Activated CD8-positive, alpha-beta memory T cell treated with anti-CD3 and anti-CD28 coated beads, Interleukin-2, amount 50 U/mL, for 4 hours (primary cell): Measurements from ENCODE around the gene FAM47E.

Experiments used
- DNase-seq: peaks from one replicate; pipeline ENCODE4 v3.0.0-alpha.2; 2020

The FAM47E gene

DNA sequence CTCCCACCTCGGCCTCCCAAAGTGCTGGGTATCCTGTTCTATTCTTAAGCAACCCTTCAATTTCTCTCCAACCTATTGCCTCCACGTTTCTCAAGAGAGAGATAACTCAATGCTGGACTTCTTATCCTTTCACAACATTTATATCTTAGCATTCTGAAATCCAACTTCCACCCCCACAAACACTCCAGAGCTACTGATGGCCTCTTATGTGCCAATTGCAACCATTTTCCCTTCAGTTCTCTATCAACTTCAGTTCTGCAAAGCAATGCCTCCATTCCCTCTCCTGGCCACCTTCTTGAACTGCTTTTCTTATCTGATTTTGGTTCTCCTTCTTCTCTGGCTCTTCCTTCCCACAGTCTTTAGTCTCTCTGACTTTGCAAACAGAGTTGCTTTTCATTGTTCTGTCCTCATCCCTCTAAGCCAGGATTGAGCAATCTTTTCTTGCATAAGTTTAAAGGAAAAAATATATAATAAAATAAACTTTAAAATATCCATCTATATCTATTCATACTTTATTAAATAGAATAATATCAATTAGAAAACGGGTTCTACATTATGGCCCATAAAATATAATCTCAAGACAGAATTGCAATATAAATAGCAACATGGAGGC is 51.4 kb downstream of the FAM47E start:
- no peak for DNase-seq

DNA sequence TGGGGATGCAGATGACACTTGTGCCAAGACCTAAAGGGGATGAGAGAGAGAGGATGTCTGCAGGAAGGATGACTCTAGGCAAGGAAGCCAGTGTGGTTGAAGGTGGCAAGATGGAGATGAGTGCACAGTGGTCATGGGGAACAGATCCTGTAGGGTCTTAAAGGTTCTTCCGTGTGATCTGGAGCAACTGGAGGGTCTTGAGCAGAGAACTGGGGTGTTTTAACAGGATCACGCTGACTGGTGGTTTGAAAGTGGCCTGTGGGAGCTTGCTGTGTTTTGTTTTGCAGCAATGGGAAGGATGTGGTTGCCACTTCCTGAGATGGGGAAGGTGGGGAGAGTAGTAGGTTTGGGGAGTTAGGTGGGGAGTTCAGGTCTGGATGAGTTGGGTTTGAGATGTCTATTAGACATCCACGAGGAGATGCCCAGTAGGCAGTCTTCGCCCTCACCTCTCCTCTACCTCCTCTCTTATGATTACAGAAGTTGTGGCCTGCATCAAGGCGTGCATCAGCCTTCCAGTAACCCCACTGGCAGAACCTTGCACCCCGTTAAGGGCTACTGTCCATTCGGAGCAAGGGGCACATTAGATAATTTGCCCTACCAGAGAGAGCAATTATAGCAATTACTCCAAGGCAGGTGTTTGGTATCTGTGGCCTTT is 53.6 kb downstream of the FAM47E start:
- DNase-seq = no peak

DNA sequence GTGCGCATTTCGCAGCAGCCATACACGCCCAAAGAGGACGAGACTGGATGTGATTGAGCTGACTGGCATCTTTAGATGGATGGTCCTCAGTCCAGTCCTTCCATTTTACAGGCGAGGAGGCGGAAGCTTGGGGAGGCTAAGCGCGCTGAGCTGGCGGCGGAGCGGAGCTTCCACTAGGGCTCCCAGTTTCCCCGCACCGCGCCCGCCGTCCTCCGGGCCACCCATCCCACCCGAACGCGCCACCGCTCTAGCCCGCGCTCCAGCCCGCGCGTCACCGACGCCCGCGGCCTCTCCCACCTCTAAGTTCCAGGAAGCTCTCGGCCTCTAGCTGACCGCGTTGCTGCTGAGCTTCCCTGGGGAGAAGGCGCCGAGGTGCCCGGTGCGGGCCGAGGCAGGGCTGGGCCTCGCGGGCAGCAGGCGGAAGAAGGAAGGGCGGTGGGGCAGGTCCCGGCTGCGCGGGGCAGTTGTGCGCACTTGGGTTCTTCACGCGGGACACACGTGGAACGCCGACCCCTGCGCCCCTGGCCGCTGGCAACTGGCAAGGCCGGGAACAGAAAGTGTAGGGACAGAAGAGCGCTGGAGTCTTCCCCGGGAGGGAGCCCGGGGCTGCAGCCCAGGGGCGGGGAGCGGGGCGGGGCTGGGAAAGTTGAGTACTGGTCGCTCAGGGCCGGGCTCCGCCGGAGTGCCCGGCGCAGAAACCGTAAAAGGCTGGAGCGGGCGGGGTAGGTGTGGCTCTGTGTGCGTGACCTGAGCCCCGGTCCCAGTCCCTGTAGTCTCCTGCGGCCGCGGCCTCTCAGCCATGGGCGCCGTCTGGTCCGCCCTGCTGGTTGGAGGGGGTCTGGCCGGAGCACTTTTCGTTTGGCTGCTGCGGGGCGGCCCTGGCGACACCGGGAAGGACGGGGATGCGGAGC is 54.7 kb downstream of the FAM47E start, which contains the start of gene STBD1:
Gene STBD1 (plus strand): TSS at position 763 of the 911 bp plus-strand sequence. CDS start 37 bp downstream, at position 800.
- peak; percentile 23 for DNase-seq

DNA sequence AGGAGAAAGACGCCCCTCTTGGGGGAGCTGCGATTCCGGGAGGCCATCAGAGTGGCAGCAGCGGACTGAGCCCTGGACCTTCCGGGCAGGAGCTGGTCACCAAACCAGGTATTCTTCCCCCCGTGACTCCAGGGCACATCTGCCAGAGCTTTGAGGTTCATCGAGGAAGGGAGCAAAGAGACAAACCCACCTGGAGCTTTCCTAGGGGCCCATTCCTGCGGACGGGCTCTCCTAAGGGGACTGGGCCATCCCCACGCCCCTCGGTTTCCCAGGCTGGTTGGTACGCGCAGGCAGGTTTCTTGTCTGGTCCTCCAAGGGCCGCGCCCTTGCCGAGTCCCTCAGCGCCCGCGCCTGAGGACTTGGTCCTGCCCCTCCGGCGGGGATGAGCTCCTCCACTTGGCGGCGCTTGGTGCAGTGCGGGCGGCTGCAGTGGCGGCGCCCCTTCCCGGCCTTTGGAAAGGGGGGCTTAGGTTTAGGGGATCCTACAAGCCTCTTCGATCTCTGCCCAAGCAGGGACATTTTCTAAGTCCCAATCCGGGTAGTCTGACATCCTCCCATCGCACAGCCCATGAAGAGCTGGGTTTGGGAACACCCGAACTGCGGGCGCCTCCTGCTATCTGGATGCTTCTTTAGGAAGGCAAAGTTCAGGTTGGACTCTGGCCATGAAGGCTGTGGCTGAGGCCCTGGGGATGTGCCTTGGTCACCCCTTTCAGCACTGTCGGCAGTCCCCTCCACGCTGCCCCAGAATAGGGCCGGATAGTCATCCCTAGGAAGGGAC is 55.5 kb downstream of the FAM47E start:
- DNase-seq = no peak

GRCh38 chr4:76307660-76308014 is 56.1 kb downstream of the FAM47E start:
- no peak for DNase-seq

DNA sequence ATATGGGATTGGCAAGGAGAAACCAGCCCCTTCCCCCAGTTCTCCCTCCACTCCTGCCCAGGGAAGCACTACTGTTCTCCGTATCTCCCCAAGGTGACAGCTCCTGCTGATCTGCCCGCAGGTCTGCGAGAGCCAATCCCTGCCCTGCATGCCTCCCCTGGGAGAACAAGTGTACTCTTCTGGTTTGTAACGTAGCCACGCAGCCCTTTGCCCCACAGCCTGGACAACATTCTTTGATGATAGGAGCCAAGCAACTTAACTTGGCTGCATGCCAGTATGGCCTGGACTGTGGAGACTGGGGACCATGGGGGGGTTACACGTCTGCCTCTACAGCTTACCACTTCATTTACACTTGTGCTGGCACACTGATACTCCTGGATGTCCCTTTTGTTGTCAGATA is 57.0 kb downstream of the FAM47E start:
- no peak for DNase-seq

GRCh38 chr4:76309939-76310550 is 58.5 kb downstream of the FAM47E start:
- no peak for DNase-seq

DNA sequence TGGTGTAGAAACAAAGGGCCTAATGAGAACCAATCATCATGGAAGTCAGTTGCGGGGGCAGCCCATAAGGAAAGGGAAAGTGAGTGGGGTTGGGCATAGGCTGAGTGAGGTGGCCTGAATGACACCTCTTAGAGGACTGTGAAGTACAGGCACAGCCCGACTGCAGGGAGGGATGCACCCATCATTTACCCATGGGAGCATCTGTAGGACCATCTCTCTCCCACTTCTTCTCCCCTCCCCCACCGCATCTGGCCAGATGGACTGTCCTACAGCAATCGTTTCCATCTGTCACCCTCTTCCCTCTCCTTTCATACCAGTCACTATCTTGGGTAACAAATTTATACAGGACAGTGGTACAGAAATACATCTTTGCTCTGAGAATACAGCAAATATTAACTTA is 59.2 kb downstream of the FAM47E start:
- no peak for DNase-seq

GRCh38 chr4:76311896-76312331 is 60.4 kb downstream of the FAM47E start:
- DNase-seq = no peak

DNA sequence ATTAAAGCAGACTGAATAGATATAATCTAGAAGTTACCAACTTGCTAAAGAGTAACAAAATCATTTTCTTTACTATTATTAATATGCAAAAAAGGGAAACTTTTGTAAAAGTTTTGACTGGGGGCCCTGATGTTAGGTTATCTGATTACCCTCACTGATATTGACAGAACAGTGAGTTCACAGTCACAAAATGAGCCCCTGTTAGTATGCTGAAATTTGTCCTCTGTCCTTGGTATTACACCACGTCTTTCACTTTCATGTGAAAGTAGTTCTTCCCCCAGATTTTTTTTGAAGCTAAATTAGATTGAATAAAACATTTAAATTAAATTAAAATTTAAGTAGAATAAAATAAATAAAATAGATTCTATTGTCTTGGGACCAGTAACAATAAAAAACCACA is 60.9 kb downstream of the FAM47E start:
- no peak for DNase-seq

GRCh38 chr4:76313547-76313946 is 62.0 kb downstream of the FAM47E start:
- DNase-seq = no peak

DNA sequence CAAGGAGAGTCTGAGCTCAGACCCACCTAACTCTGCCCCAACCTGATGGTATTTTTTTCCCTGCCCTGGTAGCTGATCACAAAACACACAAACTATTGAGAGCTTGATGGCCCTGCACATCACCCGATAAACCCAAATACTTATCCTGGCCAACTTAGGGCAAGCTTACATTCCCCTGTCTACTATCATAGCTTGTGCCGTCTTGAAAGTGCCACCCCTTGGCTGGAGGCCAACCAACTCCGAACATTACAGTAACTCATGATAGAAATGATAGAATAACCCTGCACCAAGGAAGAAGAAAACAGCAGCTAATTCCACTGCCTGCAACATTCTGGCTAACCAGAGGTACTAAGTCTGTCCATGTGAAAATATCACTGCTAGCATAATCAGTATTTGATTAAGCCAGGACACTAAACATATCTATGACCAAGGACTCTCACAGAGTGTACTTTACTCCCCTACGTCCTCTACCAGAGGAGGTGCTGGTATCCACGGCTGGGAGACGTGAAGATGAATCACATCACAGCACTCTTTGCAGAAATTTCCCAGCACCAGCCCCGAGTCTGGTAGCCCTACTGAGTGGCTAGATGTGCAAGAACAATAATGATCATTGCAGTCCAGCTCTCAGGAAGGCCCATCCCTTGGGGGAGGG is 63.9 kb downstream of the FAM47E start:
- DNase-seq = no peak

- DNase-seq = no peak
These were observed 64.6 kb downstream of the FAM47E start for GRCh38 chr4:76316131-76316530.

- no peak for DNase-seq
These were observed 70.7 kb downstream of the FAM47E start for GRCh38 chr4:76322236-76322635.

GRCh38 chr4:76325072-76325471 is 73.6 kb downstream of the FAM47E start:
- no peak for DNase-seq

- DNase-seq = no peak
These were observed 75.0 kb downstream of the FAM47E start for GRCh38 chr4:76326515-76326914.
